ENCODE measurements around the gene BPIFB6. TPM values are rescaled to one million over a fixed set of nuclear protein-coding genes. Genes with fewer than 3 reads are reported as not detected.

The BPIFB6 gene
- total RNA-seq, 1 experiment from 2014 or later = not detected

- peaks cover 25% of the 10 kb centered on the region for H3K27me3 ChIP-seq (ENCODE audit: low read length)
- H4K20me1 ChIP-seq (ENCODE audit: low read length) = no peaks in the 10 kb centered on the region
- H3K79me2 ChIP-seq (ENCODE audit: low read length) = no peaks in the 10 kb centered on the region
- H3F3A ChIP-seq (ENCODE audit: low read length, unreplicated experiment) = no peaks in the 10 kb centered on the region
- no peak overlapping the region for H3K4me2 ChIP-seq (ENCODE audit: low read length)
- ChIA-PET CTCF (no interaction called here), POLR2A (ENCODE audit: unreplicated experiment) (no interaction called here)
- DNase-seq (no peak), ATAC-seq (no peak)
- no peak overlapping the region for H3K4me3 ChIP-seq (ENCODE audit: low read length)
- BruUV-seq (replicated peaks) = no TSS peak
- TF ChIP-seq EZH2 (IDR thresholded peaks at IDR 0.05; ENCODE audit: low read length, unreplicated experiment) (no peak), EZH2phosphoT487 (IDR thresholded peaks at IDR 0.05; ENCODE audit: borderline replicate concordance, low read length) (no peak), CTCF (conservative IDR thresholded peaks at IDR 0.05; ENCODE audit: low read depth, low read length) (no peak)
- H3K27ac ChIP-seq (ENCODE audit: low read length) = no peak overlapping the region
- no peaks in the 10 kb centered on the region for H3K9me3 ChIP-seq (ENCODE audit: low read length)
- intact Hi-C loops (cut with micrococcal nuclease) = loop anchor here (10.0 kb wide), 1 partner anchor 298 kb away; no protein-coding TSS in a partner anchor
- no peaks in the 10 kb centered on the region for H3K4me1 ChIP-seq (ENCODE audit: insufficient read depth, low read length)
- no peaks in the 10 kb centered on the region; the same call in 1 of the 2 replicates for H3K36me3 ChIP-seq (ENCODE audit: low read depth, low read length)
- no peak overlapping the region for H2AFZ ChIP-seq (ENCODE audit: low read length)
- no peaks in the 10 kb centered on the region for H3K9me2 ChIP-seq (replicated peaks; ENCODE audit: low read length)
- no peak overlapping the region for H3K9ac ChIP-seq (ENCODE audit: low read length)
Observed at GRCh38 chr20:33093074-33093473, 61.6 kb downstream of the BPIFB6 start.

DNA sequence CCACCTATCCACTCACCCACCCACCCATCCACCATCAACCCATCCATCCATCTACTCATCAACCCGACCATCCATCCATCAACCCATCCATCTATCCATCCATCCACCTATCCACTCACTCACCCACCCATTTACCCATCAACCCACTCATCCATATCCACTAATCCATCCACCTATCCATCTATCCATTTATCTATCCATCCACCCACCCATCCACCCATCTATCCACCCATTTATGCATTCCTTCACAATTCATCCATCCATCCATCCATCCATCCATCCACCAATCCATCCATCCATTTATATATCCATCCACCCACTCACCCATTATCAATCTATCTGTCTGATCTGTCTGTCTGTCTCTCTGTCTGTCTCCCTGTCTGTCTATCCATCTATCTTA, 62.1 kb downstream of the BPIFB6 start:
- Histone ChIP-seq H3K9me2 (replicated peaks; ENCODE audit: low read length) (no peaks in the 10 kb centered on the region), H4K20me1 (ENCODE audit: low read length) (no peaks in the 10 kb centered on the region), H2AFZ (ENCODE audit: low read length) (no peak overlapping the region), H3K4me1 (ENCODE audit: insufficient read depth, low read length) (no peaks in the 10 kb centered on the region), H3K27me3 (ENCODE audit: low read length) (peaks cover 20% of the 10 kb centered on the region), H3K79me2 (ENCODE audit: low read length) (no peaks in the 10 kb centered on the region), H3K4me3 (ENCODE audit: low read length) (no peak overlapping the region), H3K9me3 (ENCODE audit: low read length) (no peaks in the 10 kb centered on the region), H3K27ac (ENCODE audit: low read length) (no peak overlapping the region), H3K9ac (ENCODE audit: low read length) (no peak overlapping the region), H3K36me3 (ENCODE audit: low read depth, low read length) (no peaks in the 10 kb centered on the region; the same call in 1 of the 2 replicates), H3F3A (ENCODE audit: low read length, unreplicated experiment) (no peaks in the 10 kb centered on the region), H3K4me2 (ENCODE audit: low read length) (no peak overlapping the region)
- POLR2A ChIA-PET (ENCODE audit: unreplicated experiment) = no interaction called here
- ATAC-seq (no peak), DNase-seq (no peak)
- CTCF ChIA-PET = no interaction called here
- BruUV-seq (replicated peaks) = no TSS peak
- TF ChIP-seq EZH2phosphoT487 (IDR thresholded peaks at IDR 0.05; ENCODE audit: borderline replicate concordance, low read length) = no peak
- TF ChIP-seq CTCF (conservative IDR thresholded peaks at IDR 0.05; ENCODE audit: low read depth, low read length) = no peak
- TF ChIP-seq EZH2 (IDR thresholded peaks at IDR 0.05; ENCODE audit: low read length, unreplicated experiment) = no peak
- intact Hi-C loops (cut with micrococcal nuclease) = loop anchor here (10.0 kb wide), 1 partner anchor 299 kb away; no protein-coding TSS in a partner anchor

Other genes starting within 250 kb of the BPIFB6 start
- 81.4 and 91.3 TPM in 2 replicates for gene MAPRE1, start 211.7 kb upstream of the BPIFB6 start, total RNA-seq (2014; rRNA removed)
- gene EFCAB8, start 172.7 kb upstream of the BPIFB6 start, total RNA-seq (2014; rRNA removed) = not detected in 2 replicates
- not detected in 2 replicates for gene SUN5, start 27.2 kb upstream of the BPIFB6 start, total RNA-seq (2014; rRNA removed)
- not detected in 2 replicates for gene BPIFB2, start 23.9 kb upstream of the BPIFB6 start, total RNA-seq (2014; rRNA removed)
- not detected in 2 replicates for gene BPIFB3, start 22.3 kb downstream of the BPIFB6 start, total RNA-seq (2014; rRNA removed)
- gene BPIFB4, start 48.0 kb downstream of the BPIFB6 start, total RNA-seq (2014; rRNA removed) = not detected in 2 replicates
- gene BPIFA2, start 136.5 kb downstream of the BPIFB6 start, total RNA-seq (2014; rRNA removed) = not detected in 2 replicates
- gene BPIFA3, start 185.7 kb downstream of the BPIFB6 start, total RNA-seq (2014; rRNA removed) = not detected in 2 replicates
- not detected in 2 replicates for gene BPIFA1, start 204.3 kb downstream of the BPIFB6 start, total RNA-seq (2014; rRNA removed)

Data from PC-3 (cell line).